Measurements from ENCODE around the gene ATP5ME.
A peak's percentile ranks its signal among the peaks of the same experiment; 100 is the strongest.

ATP5ME gene

DNA sequence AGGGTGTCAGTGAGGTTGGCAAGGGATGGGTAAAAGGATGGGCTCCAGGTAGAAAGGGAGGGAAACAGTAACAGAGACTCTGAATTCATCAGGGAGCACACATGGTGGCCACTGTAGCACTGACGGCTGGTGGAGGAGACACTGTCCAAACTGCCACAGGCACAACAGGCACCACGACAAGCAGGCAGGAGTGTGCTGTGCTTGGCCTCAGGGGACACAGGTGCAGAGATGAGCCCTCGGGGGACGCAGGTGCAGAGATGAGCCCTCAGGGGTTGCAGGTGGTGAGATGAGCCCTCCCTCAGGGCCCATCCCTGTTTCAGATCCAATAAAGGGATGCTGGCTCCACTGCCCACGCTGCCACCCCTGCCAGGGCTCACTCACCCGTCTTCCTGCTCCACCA lies 41.1 kb downstream of the ATP5ME start:
- H3K9me3 Mint-ChIP-seq: peaks cover 4% of the 10 kb centered on the region
- H3K27ac Mint-ChIP-seq: no peak overlapping the region
- peaks cover 8% of the 10 kb centered on the region for H3K36me3 Mint-ChIP-seq (ENCODE audit: low read depth)
- H3K4me1 Mint-ChIP-seq: peaks cover 21% of the 10 kb centered on the region
- TF ChIP-seq, protein P1, sequence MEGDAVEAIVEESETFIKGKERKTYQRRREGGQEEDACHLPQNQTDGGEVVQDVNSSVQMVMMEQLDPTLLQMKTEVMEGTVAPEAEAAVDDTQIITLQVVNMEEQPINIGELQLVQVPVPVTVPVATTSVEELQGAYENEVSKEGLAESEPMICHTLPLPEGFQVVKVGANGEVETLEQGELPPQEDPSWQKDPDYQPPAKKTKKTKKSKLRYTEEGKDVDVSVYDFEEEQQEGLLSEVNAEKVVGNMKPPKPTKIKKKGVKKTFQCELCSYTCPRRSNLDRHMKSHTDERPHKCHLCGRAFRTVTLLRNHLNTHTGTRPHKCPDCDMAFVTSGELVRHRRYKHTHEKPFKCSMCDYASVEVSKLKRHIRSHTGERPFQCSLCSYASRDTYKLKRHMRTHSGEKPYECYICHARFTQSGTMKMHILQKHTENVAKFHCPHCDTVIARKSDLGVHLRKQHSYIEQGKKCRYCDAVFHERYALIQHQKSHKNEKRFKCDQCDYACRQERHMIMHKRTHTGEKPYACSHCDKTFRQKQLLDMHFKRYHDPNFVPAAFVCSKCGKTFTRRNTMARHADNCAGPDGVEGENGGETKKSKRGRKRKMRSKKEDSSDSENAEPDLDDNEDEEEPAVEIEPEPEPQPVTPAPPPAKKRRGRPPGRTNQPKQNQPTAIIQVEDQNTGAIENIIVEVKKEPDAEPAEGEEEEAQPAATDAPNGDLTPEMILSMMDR (IDR thresholded peaks at IDR 0.05; ENCODE audit: unreplicated experiment in 3 of 3): no peak
- no peak overlapping the region for H3K4me3 Mint-ChIP-seq
- peaks cover 25% of the 10 kb centered on the region for H3K27me3 Mint-ChIP-seq (ENCODE audit: low read depth)

DNA sequence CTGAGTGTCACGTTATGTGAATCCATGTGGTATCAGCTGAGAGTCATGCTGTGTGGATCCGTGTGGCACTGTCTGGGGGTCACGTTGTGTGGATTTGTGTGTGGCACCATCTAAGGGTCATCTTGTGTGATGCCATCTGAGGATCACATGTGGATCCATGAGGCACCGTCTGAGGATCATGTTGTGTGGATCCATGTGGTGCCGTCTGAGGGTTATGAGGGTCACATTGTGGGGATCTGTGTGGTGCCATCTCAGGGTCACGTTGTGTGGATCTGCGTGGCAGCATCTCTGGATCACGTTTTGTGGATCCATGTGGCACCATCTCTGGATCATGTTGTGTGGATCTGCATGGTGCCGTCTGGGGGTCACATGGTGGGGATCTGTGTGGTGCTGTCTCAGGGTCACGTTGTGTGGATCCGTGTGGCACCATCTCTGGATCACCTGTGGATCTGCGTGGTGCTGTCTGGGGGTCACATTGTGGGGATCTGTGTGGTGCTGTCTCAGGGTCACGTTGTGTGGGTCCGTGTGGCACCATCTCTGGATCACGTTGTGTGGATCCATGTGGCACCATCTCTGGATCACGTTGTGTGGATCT lies 41.8 kb downstream of the ATP5ME start:
- H3K4me3 Mint-ChIP-seq: no peak overlapping the region
- H3K4me1 Mint-ChIP-seq: peaks cover 21% of the 10 kb centered on the region
- H3K27ac Mint-ChIP-seq: no peak overlapping the region

DNA sequence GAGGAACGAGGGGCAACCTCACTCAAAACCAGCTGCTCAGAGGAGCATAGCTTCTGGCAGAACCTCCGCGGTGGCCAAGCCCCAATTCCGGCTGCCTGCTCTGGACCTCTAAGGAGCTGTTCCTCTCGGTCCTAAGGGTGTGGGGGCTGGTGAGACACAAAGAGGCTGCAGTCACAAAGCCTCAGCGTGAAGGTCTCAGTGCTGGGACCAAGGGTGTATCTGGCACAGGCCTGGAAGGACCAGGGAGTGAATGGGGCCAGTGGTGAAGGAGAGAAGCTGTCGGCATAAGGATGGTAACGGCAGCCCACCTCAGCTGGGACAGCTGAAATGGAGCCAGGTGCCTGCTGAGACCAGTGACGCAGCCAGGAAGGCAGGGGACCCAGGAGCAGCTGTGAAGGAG lies 43.4 kb downstream of the ATP5ME start:
- Mint-ChIP-seq H3K9me3 (peaks cover 4% of the 10 kb centered on the region), H3K4me3 (peak overlapping the region in 1 of 3 experiments; percentile 8), H3K36me3 (ENCODE audit: low read depth) (peaks cover 8% of the 10 kb centered on the region), H3K27ac (no peak overlapping the region), H3K4me1 (peaks cover 21% of the 10 kb centered on the region), H3K27me3 (ENCODE audit: low read depth) (peaks cover 21% of the 10 kb centered on the region)
- TF ChIP-seq, protein P1 (IDR thresholded peaks at IDR 0.05; ENCODE audit: unreplicated experiment in 3 of 3): no peak

More for the DNA sequence above, 41.8 kb downstream of the ATP5ME start:
- Mint-ChIP-seq H3K36me3 (ENCODE audit: low read depth) (peaks cover 8% of the 10 kb centered on the region), H3K27me3 (ENCODE audit: low read depth) (peaks cover 21% of the 10 kb centered on the region), H3K9me3 (peaks cover 4% of the 10 kb centered on the region)
- TF ChIP-seq, protein P1 (IDR thresholded peaks at IDR 0.05; ENCODE audit: unreplicated experiment in 3 of 3): no peak

DNA sequence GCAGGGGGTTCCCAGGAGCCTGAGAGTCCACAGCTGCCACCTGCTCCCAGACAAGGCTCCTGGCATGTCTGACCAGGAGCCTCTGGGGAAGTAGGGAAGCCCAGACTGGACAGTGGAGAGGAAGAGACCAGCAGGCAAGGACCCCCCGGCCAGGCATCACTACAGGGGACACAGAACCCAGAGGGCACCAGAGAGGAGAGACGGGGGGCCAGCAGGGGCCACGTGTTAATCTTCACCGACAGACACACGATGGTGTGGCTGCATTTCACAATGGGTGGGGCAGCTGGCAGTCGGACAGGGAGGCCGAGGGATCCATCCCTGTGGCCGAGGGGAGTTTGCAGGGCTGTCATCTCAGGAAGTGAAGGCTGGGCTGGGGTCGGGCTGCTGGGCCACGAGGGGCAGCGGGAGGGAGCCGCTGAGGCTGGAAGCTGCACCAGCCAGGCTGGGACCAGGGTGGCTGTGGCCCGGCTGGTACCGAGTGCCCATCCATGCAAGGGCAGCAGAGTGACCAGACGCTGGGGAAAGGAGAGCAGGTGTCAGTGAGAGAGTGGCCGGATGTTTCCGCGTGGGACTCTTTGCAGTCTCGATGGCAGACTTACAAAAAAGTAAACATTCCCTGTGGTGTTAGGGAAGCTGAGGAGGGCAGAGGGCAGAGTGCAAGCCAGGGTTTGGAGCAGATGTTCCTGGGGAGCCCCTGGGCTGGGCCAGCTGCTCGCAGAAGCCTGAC lies 44.0 kb downstream of the ATP5ME start:
- peaks cover 21% of the 10 kb centered on the region for H3K27me3 Mint-ChIP-seq (ENCODE audit: low read depth)
- peak overlapping the region in 2 of 3 experiments; percentile 30 to 64 for H3K27ac Mint-ChIP-seq
- peaks cover 21% of the 10 kb centered on the region for H3K4me1 Mint-ChIP-seq
- peak overlapping the region in 1 of 3 experiments; percentile 57 for H3K4me3 Mint-ChIP-seq
- TF ChIP-seq, protein P1 (IDR thresholded peaks at IDR 0.05; ENCODE audit: unreplicated experiment in 3 of 3): no peak
- H3K36me3 Mint-ChIP-seq (ENCODE audit: low read depth): peaks cover 8% of the 10 kb centered on the region
- H3K9me3 Mint-ChIP-seq: peaks cover 4% of the 10 kb centered on the region

DNA sequence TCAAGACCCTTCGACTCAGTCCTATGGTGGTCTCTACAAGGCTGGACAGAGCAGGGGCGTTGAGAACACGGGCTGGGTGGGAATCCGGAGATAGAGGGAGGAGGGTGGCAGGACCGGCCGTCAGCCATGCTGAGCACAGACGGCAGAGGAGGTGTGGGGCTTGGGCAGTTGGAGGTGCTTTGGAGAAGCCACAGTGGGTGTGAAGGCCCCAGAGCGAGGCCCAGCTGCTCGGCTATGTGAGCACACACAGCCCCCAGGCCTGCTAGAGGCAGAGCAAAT lies 44.5 kb downstream of the ATP5ME start:
- Mint-ChIP-seq H3K36me3 (ENCODE audit: low read depth) (peaks cover 8% of the 10 kb centered on the region), H3K4me1 (peaks cover 21% of the 10 kb centered on the region), H3K4me3 (peak overlapping the region in 1 of 3 experiments; percentile 57), H3K27me3 (ENCODE audit: low read depth) (peaks cover 19% of the 10 kb centered on the region), H3K9me3 (peaks cover 4% of the 10 kb centered on the region), H3K27ac (peak overlapping the region in 2 of 3 experiments; percentile 30 to 64)
- TF ChIP-seq, protein P1 (IDR thresholded peaks at IDR 0.05; ENCODE audit: unreplicated experiment in 3 of 3): no peak
